WTC11 (cell line): ENCODE measurements around the gene GNPTG. TPM values are rescaled to one million over a fixed set of nuclear protein-coding genes. Genes with fewer than 3 reads are reported as not detected.

Experiments
- ATAC-seq: fragments of 200-7000 bp; cut with Tn5 transposase; 2 replicates; pipeline ENCODE4 v1.10.0; 2021; ENCODE audit warnings: mild to moderate bottlenecking, moderate library complexity
- CTCF ChIA-PET: fragments of 300-600 bp; sonication (Branson Sonifier 250); formaldehyde crosslinking; loops from one replicate; lab custom pipeline; 2021; ENCODE audit warnings: antibody characterized with exemption; lab: Charles Lee
- POLR2A ChIA-PET: fragments of 350-600 bp; sonication (Branson Sonifier 250); formaldehyde crosslinking; loops from one replicate; lab custom pipeline; 2021; ENCODE audit warnings: antibody characterized with exemption; lab: Charles Lee
- DNase-seq: peaks from one replicate; pipeline ENCODE4 v3.0.0; 2021; ENCODE audit warnings: low spot score
- H3K27ac Mint-ChIP-seq: 2 replicates; pipeline ENCODE4 v1.8.0; 2021; ENCODE audit warnings: mixed read lengths
- H3K27me3 Mint-ChIP-seq: 2 replicates; pipeline ENCODE4 v1.8.0; 2021; ENCODE audit warnings: low read depth, mild to moderate bottlenecking, moderate library complexity, mixed read lengths
- H3K36me3 Mint-ChIP-seq: 2 replicates; pipeline ENCODE4 v1.8.0; 2021; ENCODE audit warnings: mixed read lengths
- H3K4me1 Mint-ChIP-seq: 2 replicates; pipeline ENCODE4 v1.8.0; 2022; ENCODE audit warnings: mixed read lengths
- H3K4me3 Mint-ChIP-seq: 2 replicates; pipeline ENCODE4 v1.8.0; 2021; ENCODE audit warnings: mild to moderate bottlenecking, moderate library complexity, mixed read lengths
- H3K9me3 Mint-ChIP-seq: 2 replicates; pipeline ENCODE4 v1.8.0; 2021; ENCODE audit warnings: mixed read lengths
- AR ChIP-seq: fragments of 250-450 bp; sonication (Bioruptor Pico); IDR thresholded peaks from 2 replicates; pipeline ENCODE4 v1.9.0; 2021; ENCODE audit warnings: mild to moderate bottlenecking
- CBFB ChIP-seq: sonication (generic); formaldehyde crosslinking; IDR thresholded peaks from 2 replicates; pipeline ENCODE4 v1.8.1; 2022; ENCODE audit warnings: mild to moderate bottlenecking, low read depth, missing genetic modification reagents
- FOXK1 ChIP-seq: sonication (generic); formaldehyde crosslinking; IDR thresholded peaks from 2 replicates; pipeline ENCODE4 v1.8.0; 2022; ENCODE audit warnings: mild to moderate bottlenecking, moderate library complexity, missing genetic modification reagents
- GTF2I ChIP-seq: fragments of 250-450 bp; sonication (Bioruptor Pico); conservative IDR thresholded peaks from 2 replicates; pipeline ENCODE4 v1.4.0; 2021; ENCODE audit warnings: mild to moderate bottlenecking
- HMGA2 ChIP-seq: fragments of 250-450 bp; sonication (Bioruptor Pico); IDR thresholded peaks from 2 replicates; pipeline ENCODE4 v1.4.0; 2021; ENCODE audit warnings: mild to moderate bottlenecking, moderate library complexity
- JAZF1 ChIP-seq: fragments of 250-450 bp; sonication (Bioruptor Pico); IDR thresholded peaks from 2 replicates; pipeline ENCODE4 v1.9.0; 2021; ENCODE audit warnings: moderate library complexity, mild to moderate bottlenecking, inconsistent platforms
- KAT7 ChIP-seq: sonication (generic); formaldehyde crosslinking; IDR thresholded peaks from 2 replicates; pipeline ENCODE4 v1.8.1; 2023; ENCODE audit warnings: missing genetic modification reagents, mild to moderate bottlenecking, borderline replicate concordance
- MLX ChIP-seq: sonication (generic); formaldehyde crosslinking; IDR thresholded peaks from 2 replicates; pipeline ENCODE4 v1.8.1; 2023; ENCODE audit warnings: mild to moderate bottlenecking, missing genetic modification reagents, moderate library complexity
- NFE2L1 ChIP-seq: sonication (generic); formaldehyde crosslinking; IDR thresholded peaks from 2 replicates; pipeline ENCODE4 v1.8.1; 2023; ENCODE audit warnings: missing genetic modification reagents
- TCF7 ChIP-seq: sonication (generic); formaldehyde crosslinking; IDR thresholded peaks from 2 replicates; pipeline ENCODE4 v1.8.0; 2022; ENCODE audit warnings: mild to moderate bottlenecking, low read depth, missing genetic modification reagents, moderate library complexity
- USF2 ChIP-seq: sonication (generic); formaldehyde crosslinking; IDR thresholded peaks from 2 replicates; pipeline ENCODE4 v1.8.1; 2023; ENCODE audit warnings: mild to moderate bottlenecking, missing genetic modification reagents, moderate library complexity
- ZBTB21 ChIP-seq: sonication (generic); formaldehyde crosslinking; IDR thresholded peaks from 2 replicates; pipeline ENCODE4 v1.8.1; 2023; ENCODE audit warnings: mild to moderate bottlenecking, missing genetic modification reagents, borderline replicate concordance
- ZBTB43 ChIP-seq: sonication (generic); formaldehyde crosslinking; IDR thresholded peaks from 2 replicates; pipeline ENCODE4 v1.8.1; 2023; ENCODE audit warnings: mild to moderate bottlenecking, missing genetic modification reagents
- ZNF138 ChIP-seq: sonication (generic); formaldehyde crosslinking; conservative IDR thresholded peaks from 2 replicates; pipeline ENCODE4 v1.8.1; 2022; ENCODE audit warnings: mild to moderate bottlenecking, moderate library complexity, missing genetic modification reagents
- ZNF219 ChIP-seq: sonication (generic); formaldehyde crosslinking; IDR thresholded peaks from 2 replicates; pipeline ENCODE4 v1.8.0; 2023; ENCODE audit warnings: missing genetic modification reagents, mild to moderate bottlenecking, borderline replicate concordance
- ZNF396 ChIP-seq: fragments of 250-450 bp; sonication (Bioruptor Pico); IDR thresholded peaks from 2 replicates; pipeline ENCODE4 v1.8.0; 2021; ENCODE audit warnings: mild to moderate bottlenecking, moderate library complexity, borderline replicate concordance
- total RNA-seq: library from RNA; stranded (reverse); gene quantifications from 3 replicates; pipeline ENCODE4 v1.2.3, GENCODE V29; 2021

GNPTG gene
- total RNA-seq, 1 experiment from 2014 or later = 35.9 TPM

GRCh38 chr16:1315081-1316032, 36.4 kb upstream of the GNPTG start:
- H3K9me3 Mint-ChIP-seq = no peaks in the 10 kb centered on the region
- ATAC-seq = no peak
- ChIA-PET CTCF (interaction anchor here (0.6 kb wide), 1 partner anchor 16 kb away, joined by 3 read pairs; no protein-coding TSS in a partner anchor), POLR2A (no interaction called here)
- H3K27me3 Mint-ChIP-seq = no peaks in the 10 kb centered on the region
- H3K4me3 Mint-ChIP-seq = no peak overlapping the region
- peaks cover 58% of the 10 kb centered on the region for H3K36me3 Mint-ChIP-seq
- DNase-seq = no peak
- no peak overlapping the region for H3K27ac Mint-ChIP-seq
- H3K4me1 Mint-ChIP-seq = peaks cover 8% of the 10 kb centered on the region
- TF ChIP-seq ZNF396 (CRISPR knock-in tag) = no peak
- no peak for TF ChIP-seq TCF7 (CRISPR knock-in tag)
- no peak for TF ChIP-seq MLX (CRISPR knock-in tag)
- no peak for TF ChIP-seq FOXK1 (CRISPR knock-in tag)
- TF ChIP-seq GTF2I (CRISPR knock-in tag) = no peak
- no peak for TF ChIP-seq NFE2L1 (CRISPR knock-in tag)
- TF ChIP-seq USF2 (CRISPR knock-in tag) = no peak
- no peak for TF ChIP-seq AR (CRISPR knock-in tag)
- no peak for TF ChIP-seq ZBTB21 (CRISPR knock-in tag)
- TF ChIP-seq JAZF1 (CRISPR knock-in tag) = no peak
- TF ChIP-seq HMGA2 (CRISPR knock-in tag) = no peak
- TF ChIP-seq ZNF138 = no peak
- TF ChIP-seq ZBTB43 (CRISPR knock-in tag) = no peak
- TF ChIP-seq KAT7 (CRISPR knock-in tag) = no peak

GRCh38 chr16:1316033-1316405, 35.7 kb upstream of the GNPTG start:
- ChIA-PET POLR2A (no interaction called here), CTCF (interaction anchor here (0.6 to 1.0 kb wide), 2 partner anchors 10 to 15 kb away, joined by 3 read pairs; no protein-coding TSS in a partner anchor)
- no peaks in the 10 kb centered on the region for H3K27me3 Mint-ChIP-seq
- no peaks in the 10 kb centered on the region for H3K9me3 Mint-ChIP-seq
- H3K27ac Mint-ChIP-seq = no peak overlapping the region
- no peak for TF ChIP-seq JAZF1 (CRISPR knock-in tag)
- no peak for TF ChIP-seq ZNF219 (CRISPR knock-in tag)
- no peak for TF ChIP-seq CBFB (CRISPR knock-in tag)
- peaks cover 3% of the 10 kb centered on the region for H3K4me1 Mint-ChIP-seq
- H3K4me3 Mint-ChIP-seq = no peak overlapping the region
- peaks cover 58% of the 10 kb centered on the region for H3K36me3 Mint-ChIP-seq
- DNase-seq (no peak), ATAC-seq (no peak)
